Measurements from ENCODE around the gene TRPM8.
"Not testable (repeated sequence)": the region's sequence is repeated elsewhere in the genome, so short reads cannot be mapped to it uniquely, and the experiment has no call there.

Gene TRPM8

GRCh38 chr2:233917116-233917515 lies at the start of gene TRPM8:
TRPM8 (plus strand) TSS chr2:233917373; CDS start chr2:233926538, 9,165 bp downstream.
- DNase-seq (ENCODE audit: low read depth): no peak

DNA sequence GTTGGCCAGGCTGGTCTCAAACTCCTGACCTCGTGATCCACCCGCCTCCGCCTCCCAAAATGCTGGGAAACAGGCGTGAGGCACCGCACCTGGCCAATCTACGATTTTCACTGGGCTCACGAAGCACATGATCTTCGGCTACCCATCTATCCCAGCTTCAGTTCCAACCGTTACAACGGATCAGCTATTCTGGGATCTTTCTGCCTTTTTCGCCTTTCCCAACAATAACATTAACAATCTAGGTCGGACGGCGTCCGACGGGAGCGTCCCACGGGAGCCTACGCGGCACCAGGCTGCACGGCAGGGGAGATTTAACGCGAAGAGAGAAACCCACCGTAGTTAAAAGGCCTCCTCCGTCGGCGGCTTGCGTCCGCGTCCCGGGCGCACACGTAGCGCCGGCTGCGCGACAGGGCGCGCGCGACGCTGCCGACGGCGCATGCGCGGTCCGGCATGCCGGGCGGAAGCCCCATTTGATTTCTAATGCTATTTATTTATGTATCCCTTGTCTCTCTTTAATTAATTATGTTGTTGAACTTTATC lies 49.1 kb upstream of the TRPM8 start, which contains the start of gene MSL3B:
Gene MSL3B, minus strand, starts transcription at position 394 of the 540 bp plus-strand sequence.
- no peak for DNase-seq (ENCODE audit: low read depth)

GRCh38 chr2:233871432-233871831 lies 45.7 kb upstream of the TRPM8 start:
- DNase-seq (ENCODE audit: low read depth): no peak

DNA sequence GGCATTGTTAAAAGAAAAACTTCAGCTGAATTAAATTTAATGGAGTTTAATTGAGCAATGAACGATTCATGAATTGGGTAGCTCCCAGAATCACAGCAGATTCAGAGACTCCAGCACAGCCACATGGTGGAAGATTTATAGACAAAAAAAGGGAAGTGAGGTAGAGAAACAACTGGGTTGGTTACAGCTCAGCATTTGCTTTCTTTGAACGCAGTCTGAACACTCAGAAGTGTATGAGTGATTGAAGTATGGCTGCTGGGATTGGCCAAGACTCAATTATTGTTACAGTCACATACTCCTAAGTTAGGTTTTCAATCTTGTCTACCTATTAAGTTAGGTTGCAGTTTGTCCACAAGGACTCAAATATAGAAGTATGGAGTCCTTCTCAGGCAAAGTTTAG lies 45.0 kb upstream of the TRPM8 start:
- DNase-seq (ENCODE audit: low read depth): not testable (repeated sequence)

DNA sequence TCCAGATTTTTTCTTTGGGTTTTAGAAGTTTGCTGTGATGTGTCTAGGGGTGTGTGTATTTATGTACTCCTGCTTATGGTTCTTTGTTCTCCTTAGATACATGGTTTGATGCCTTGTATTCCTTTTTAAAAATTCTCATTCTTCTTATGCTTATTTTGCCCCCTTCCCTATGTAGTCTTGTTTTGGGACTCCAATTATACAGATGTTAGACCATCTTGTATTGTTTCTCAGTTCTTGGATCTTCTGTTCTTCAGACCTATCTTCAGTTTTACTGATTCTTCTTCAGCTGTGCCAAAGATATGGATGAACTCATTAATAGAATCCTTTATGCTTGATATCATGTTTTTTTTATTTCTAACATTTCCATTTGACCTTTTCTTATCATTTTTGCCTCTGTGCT lies 34.8 kb upstream of the TRPM8 start:
- DNase-seq (ENCODE audit: low read depth): no peak

DNA sequence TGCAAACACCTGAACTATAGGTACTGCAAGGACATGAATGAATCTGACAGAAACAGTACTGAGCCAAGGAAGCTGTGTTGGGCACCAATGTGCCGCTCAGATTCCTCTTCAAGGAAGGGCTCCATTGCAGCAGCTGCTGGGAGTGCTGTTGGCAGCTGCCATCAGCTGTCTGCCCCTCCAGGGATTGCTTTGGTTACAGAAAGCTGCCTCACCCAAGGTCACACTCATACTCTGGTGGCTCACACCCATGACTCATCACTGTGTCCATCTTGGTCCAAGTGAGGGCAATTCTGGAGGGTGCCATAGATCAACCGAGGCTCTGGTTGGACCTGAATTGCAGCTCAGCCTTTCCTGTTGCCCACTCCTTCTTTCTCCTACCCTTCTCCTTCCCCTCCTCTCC lies 24.4 kb upstream of the TRPM8 start:
- no peak for DNase-seq (ENCODE audit: low read depth)

DNA sequence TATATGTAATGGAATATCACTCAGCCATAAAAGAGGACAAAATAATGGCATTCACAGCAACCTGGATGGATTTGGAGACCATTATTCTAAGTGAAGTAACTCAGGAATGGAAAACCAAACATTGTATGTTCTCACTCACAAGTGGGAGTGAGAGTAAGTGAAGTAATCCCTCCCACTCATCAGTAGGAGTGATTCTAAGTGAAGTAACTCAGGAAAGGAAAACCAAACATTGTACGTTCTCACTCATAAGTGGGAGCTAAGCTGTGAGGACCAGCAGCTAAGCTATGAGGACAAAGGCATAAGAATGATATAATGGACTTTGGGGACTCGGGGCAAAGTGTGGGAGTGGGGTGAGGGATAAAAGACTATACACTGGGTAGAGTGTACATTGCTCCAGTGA lies 20.9 kb upstream of the TRPM8 start:
- DNase-seq (ENCODE audit: low read depth): not testable (repeated sequence)

DNA sequence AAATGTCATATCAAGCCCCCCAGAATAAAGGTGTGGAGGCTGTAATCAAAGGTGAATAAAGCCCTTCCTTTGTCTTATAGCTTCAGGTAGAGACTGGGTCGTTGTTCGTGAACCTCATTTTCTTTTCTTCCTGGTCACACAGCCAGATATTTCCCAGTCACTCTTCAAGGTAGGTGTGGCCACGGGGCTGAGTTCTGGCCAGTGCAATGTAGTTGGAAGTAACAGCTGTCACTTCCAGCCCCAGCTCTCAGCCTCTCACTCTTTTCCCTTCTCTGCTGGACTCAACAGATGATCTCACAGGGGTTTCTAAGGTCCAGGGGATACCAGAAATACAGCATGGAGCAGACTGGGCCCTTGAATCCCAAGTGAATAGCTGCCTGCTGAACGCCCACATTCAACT lies 15.8 kb upstream of the TRPM8 start:
- DNase-seq (ENCODE audit: low read depth): no peak

DNA sequence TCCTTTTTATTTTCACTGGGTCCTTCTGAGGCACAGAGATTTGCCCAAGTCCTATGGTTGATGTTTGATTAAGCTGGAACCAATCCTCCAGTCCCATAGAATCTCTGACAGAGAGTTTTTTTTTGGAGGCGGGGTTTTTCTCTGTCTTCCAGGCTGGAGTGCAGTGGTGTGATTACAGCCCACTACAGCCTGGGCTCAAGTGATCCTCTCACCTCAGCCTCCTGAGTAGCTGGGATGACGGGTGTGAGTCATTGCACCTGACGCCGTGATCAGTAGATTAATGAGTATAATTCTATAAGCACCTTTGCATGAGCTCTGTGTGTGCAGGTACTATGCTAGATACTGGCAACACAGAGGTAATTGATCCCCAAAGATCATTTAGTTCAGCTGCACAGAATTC lies 15.3 kb upstream of the TRPM8 start:
- no peak for DNase-seq (ENCODE audit: low read depth)

DNA sequence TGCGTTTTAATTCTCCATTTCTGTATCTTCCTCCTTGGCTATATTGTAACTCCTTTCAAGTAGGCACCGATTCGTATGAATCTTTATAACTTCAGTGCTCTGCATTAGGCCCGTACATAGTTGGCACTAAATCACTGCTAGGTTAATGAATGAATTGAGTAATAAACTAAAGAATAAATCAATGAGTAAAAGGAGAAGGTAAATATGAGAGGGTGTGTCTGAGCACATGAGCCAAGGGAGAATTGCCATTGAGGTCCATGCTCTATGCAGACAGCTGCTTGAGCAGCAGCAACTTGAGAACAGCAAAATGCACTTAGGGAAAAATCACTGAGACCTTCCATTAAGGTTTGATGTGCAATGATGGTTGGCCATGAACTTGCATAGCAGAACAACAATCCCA lies 11.2 kb upstream of the TRPM8 start:
- DNase-seq (ENCODE audit: low read depth): no peak

DNA sequence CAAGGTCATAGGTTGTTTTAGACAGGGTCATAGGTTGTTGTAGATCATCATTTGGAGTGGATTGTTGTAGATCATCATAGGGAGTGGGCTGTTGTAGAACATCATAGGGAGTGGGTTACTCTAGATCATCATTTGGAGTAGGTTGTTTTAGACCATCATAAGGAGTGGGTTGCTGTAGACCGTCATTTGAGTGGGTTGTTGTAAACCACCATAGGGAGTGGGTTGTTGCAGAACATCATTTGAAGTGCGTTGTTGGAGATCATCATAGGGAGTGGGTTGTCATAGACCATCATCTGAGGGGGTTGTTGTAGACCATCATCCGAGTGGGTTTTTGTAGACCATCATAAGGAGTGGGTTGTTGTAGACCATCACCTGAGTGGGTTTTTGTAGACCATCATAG lies 9.5 kb upstream of the TRPM8 start:
- no peak for DNase-seq (ENCODE audit: low read depth)

DNA sequence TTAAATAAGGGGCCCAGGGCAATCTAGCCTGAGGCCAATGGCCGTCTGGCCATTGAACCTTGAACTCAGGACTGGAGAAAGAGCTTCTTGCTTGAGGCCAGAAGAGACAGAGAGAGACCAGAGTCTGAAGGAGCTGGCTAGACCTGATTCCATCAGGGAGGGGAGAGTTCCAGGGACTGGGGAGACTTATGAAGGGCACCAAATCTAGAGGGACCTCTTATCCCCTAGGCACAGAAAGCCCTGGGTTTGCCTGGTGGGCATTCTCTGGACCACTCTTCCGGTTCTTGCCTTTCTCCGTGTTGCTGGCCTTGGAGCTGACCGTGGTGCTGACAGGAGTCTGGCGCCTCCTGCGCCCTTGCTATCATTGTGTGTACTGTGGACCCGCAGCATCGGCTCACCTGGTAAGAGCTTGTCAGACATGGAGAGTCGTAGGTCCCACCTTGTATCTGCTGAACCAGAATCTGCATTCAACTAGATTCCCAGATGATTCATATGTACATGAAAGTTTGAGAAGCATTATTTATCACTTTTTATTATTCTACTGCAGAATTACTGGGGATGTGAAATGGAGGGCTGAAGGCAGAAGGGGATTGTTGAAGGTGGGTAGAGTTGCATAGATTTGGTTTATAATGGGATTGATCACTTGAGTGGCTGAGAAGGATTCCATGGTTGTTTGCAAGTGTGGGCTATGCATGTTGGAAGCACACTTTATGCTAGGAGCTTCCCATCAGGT lies 4.3 kb upstream of the TRPM8 start:
- DNase-seq (ENCODE audit: low read depth): no peak

DNA sequence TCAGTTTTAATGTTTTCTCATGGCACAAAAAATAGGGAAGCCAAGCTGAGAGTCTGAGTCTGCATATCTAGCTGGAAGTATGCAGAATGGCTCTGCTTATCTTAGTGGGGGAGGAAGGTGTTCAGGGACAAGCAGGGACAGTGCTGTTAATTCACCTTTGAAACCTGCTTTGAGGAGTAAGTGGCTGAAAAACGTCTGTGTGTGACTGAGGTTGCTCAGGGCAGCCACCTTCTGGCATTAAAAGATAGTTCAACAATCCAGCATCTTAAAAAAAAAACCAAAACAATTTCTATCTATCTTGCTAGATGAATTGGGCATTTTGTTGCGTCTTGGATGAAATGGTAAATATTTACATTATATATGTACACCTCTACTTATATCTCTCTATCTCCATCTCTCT lies 2.0 kb upstream of the TRPM8 start:
- no peak for DNase-seq (ENCODE audit: low read depth)

DNA sequence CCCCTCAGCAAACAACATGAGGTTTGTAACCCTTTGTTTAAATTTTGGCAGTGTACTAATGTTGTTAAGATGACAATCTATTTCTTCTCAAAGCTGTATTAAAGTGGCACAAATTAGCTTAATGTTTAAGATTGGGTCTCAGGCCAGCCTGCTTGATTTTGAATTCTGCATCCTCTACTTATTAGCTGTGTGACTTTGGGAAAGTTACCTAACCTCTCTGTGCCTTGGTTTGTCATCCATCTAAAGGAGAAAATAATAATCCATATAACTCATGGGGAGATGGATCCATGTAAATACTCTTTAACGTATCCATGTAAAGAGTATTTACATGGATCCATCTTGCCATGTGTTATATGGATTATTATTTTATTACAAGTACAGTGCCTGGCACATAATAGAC lies 2.1 kb downstream of the TRPM8 start:
- DNase-seq (ENCODE audit: low read depth): no peak

DNA sequence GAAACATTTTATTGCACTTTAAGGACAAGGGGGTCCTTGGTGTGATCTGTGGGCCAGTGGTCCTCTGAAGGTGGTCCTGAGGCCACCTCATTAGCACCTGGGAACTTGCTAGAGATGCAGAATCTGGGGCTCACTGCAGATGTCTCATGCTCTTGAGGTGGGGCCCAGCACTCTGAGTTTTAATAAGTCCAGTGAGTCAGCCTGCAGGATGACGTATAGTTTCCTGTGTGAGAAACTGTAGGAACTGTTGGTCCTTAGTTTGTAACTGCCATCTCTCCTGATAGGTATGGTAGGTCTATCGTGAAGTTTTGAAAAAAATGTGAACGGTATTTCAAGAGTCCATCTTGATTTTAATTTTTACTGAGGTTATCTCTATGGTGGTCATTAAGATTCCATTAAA lies 2.8 kb downstream of the TRPM8 start:
- DNase-seq (ENCODE audit: low read depth): no peak

DNA sequence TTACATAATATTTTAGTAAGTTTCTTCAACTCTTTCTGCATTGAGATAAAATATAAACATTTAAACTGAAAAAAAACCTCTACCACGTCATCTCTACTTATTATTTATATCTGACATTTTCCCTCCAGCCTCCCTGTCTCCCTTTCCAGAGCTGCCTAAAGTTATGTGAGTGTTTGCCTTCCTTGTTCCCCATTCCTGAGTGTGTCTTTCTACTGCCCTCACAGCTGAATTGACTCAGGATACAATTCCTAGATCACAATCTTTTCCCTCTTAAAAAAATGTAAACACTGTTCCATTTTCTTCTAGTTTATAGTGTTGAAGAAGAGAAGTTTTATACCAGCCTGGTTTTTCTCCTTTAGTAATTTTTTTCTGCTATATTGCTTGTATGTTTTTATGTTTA lies 5.3 kb downstream of the TRPM8 start:
- DNase-seq (ENCODE audit: low read depth): no peak

GRCh38 chr2:233925402-233925801 lies 8.2 kb downstream of the TRPM8 start:
- no peak for DNase-seq (ENCODE audit: low read depth)

DNA sequence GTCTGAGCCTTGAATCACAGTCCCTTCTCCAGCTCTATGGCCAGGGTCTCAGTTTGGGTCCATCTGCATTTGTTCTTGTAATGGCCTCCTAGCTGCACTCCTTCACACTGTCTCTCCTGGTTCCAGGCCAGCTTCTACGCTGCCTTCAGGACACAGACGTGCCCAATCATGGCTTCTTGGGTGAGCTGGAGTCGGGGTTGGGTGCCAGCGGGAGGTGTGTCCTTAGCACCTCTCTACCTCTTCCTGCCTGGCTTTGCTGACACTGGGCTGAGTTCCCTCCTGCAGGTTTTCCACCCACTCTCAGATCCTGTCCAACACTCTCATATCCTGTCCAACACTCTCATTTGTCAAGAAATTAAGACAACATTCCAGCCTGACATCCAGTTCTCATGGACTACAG lies 9.6 kb downstream of the TRPM8 start:
- no peak for DNase-seq (ENCODE audit: low read depth)

DNA sequence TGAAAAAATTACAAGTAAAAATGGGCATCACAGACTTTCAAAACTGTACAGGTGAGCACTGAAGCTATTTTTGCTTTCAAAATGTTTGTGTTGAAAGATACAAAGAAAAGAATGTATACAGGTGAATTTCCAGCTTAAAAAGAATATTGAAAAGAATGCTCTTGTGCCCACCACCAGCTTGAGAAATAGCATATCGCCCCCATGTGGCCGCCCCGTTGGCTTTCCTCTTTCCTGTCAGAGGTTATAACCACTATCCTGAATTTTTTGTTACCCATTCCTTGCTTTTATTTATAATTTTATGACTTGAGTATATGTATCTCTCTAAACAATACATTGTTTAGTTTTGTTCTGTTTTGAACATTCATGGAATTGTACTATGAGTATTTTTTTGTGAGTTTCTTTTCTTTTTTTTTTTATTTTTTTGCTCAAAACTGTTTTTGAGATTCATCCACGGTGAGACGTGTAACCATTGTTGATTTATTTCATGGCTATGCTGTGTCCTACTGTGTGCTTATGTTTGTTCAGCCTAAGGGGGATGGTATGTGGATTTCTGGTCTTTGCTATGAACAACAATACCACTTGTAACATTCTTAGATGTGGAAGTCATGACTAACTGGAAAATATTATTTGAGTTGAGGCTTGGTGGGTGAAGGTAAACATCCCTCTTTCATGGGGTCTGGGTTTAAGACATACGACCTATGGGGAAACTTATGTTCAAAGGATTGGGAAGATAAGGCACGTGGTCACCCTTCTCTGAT lies 11.6 kb downstream of the TRPM8 start:
- DNase-seq (ENCODE audit: low read depth): no peak

GRCh38 chr2:233929352-233930022 lies 12.3 kb downstream of the TRPM8 start:
- no peak for DNase-seq (ENCODE audit: low read depth)

DNA sequence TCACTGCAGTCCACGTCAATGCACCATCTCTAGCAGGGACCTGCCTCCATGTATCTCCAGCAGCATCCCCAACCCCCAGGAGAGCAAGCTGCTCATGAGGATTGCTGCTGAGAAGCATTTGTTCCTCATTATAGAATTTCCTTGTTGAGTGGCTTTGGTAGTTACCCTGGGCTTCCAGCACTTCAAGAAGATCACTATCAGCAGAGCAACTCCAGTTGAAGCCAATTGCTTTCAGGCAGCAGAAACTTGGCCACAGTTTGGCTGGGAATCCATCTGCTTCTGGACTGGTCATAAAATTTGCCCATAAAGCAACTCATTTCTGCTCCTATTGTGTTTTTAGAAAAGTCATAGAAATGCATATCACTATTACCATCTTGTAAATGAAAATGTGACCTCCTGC lies 17.4 kb downstream of the TRPM8 start:
- no peak for DNase-seq (ENCODE audit: low read depth)

DNA sequence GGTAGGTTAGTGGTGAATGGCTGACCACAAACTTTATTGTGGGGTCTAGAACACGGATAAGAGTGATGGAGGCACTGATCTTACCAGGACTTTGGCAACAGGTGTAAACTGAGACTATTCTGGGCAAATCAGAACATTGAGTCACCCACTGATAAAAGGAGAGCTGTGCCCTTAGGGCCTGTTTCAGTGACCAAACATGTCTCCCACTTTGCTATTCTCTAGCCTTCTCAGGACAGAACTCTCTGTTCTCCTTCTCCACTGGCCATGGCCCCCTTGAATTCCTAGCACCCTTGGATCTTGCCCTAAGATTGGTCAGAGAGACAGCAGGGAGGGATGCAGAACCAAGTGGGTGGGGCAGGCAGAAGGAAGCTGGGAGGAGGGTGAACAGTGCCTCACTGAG lies 18.3 kb downstream of the TRPM8 start:
- no peak for DNase-seq (ENCODE audit: low read depth)

DNA sequence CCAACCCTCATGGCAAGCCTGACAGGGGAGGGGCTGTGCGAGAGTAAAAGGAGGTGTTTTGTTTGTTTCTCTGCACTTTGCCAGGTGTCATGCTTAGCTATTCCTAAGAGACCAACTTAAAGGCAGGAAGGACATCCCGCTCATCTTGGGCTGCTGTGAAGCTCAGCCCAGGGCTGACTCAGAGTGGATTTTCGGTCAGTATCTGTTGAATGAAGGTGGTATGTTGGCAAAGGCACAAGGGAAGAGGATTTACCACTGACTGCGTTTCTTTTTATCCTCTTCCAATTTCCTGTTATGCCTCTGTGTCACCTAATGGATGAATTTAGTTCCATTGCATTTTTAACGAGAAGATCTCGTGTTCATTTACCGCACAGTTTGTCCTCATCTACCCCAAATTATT lies 18.9 kb downstream of the TRPM8 start:
- DNase-seq (ENCODE audit: low read depth): no peak

Data from CMK (cell line).